Activated CD8-positive, alpha-beta T cell treated with anti-CD3 and anti-CD28 coated beads for 36 hours (primary cell): ENCODE measurements around the gene OXT. TPM values are rescaled to one million over a fixed set of nuclear protein-coding genes. Genes with fewer than 3 reads are reported as not detected.

Experiments used
- ATAC-seq: fragments of 200-7000 bp; cut with Tn5 transposase; one replicate; pipeline ENCODE4 v1.10.0; 2021; ENCODE audit warnings: mild to moderate bottlenecking, moderate library complexity
- CTCF ChIA-PET: fragments of 350-600 bp; sonication (Branson Sonifier 250); formaldehyde crosslinking; loops from one replicate; lab custom pipeline; 2021; ENCODE audit warnings: antibody characterized with exemption; lab: Charles Lee
- POLR2A ChIA-PET: fragments of 350-600 bp; sonication (Branson Sonifier 250); formaldehyde crosslinking; loops from one replicate; lab custom pipeline; 2021; ENCODE audit warnings: antibody characterized with exemption; lab: Charles Lee
- DNase-seq: peaks from one replicate; pipeline ENCODE4 v3.0.0-alpha.2; 2020
- H3K27ac Mint-ChIP-seq: one replicate; pipeline ENCODE4 v1.8.0; 2021; ENCODE audit warnings: mild to moderate bottlenecking, mixed read lengths
- H3K27me3 Mint-ChIP-seq: one replicate; pipeline ENCODE4 v1.8.0; 2021; ENCODE audit warnings: mixed read lengths
- H3K36me3 Mint-ChIP-seq: one replicate; pipeline ENCODE4 v1.8.0; 2021; ENCODE audit warnings: low read depth, mixed read lengths
- H3K4me1 Mint-ChIP-seq: one replicate; pipeline ENCODE4 v1.8.0; 2021; ENCODE audit warnings: low read depth, mixed read lengths
- H3K4me3 Mint-ChIP-seq: one replicate; pipeline ENCODE4 v1.8.0; 2021; ENCODE audit warnings: mild to moderate bottlenecking, moderate library complexity, mixed read lengths
- H3K9me3 Mint-ChIP-seq: one replicate; pipeline ENCODE4 v1.8.0; 2021; ENCODE audit warnings: mixed read lengths
- intact Hi-C: fragments of 100-400 bp; cut with micrococcal nuclease; formaldehyde crosslinking; loops from one replicate; pipeline ENCODE4 v1.10.0; 2022
- total RNA-seq, 2 experiments: library from RNA; stranded (reverse); gene quantifications; one replicate each; pipeline ENCODE4 v1.2.3, GENCODE V29; 2021
- TF ChIP-seq, protein P1 (sequence below): fragments of 200-600 bp; IDR thresholded peaks from one replicate; pipeline ENCODE4 v1.8.0; 2022; ENCODE audit warnings: antibody characterized with exemption, mild to moderate bottlenecking

Gene OXT
- total RNA-seq, 2 experiments from 2014 or later = not detected

DNA sequence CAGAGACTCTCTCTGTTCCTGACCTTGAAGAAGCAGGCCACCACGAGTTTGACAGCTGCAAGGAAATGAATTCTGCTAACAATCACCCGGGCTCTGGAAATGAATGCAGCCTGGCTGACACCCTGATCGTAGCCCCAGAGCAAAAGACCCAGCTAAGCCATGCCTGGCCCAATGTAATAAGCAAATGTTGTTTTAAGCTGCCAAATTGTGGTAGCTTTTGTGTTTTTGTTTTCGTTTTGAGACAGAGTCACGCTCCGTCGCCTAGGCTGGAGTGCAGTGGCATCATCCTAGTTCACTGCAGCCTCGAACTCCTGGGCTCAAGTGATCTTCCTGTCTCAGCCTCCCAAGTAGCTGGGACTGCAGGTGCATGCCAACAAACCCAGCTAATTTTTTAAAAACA, 3.3 kb upstream of the OXT start:
- TF ChIP-seq, protein P1, sequence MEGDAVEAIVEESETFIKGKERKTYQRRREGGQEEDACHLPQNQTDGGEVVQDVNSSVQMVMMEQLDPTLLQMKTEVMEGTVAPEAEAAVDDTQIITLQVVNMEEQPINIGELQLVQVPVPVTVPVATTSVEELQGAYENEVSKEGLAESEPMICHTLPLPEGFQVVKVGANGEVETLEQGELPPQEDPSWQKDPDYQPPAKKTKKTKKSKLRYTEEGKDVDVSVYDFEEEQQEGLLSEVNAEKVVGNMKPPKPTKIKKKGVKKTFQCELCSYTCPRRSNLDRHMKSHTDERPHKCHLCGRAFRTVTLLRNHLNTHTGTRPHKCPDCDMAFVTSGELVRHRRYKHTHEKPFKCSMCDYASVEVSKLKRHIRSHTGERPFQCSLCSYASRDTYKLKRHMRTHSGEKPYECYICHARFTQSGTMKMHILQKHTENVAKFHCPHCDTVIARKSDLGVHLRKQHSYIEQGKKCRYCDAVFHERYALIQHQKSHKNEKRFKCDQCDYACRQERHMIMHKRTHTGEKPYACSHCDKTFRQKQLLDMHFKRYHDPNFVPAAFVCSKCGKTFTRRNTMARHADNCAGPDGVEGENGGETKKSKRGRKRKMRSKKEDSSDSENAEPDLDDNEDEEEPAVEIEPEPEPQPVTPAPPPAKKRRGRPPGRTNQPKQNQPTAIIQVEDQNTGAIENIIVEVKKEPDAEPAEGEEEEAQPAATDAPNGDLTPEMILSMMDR = no peak
- Mint-ChIP-seq H3K27ac (no peak overlapping the region), H3K9me3 (no peaks in the 10 kb centered on the region), H3K36me3 (no peaks in the 10 kb centered on the region), H3K27me3 (no peaks in the 10 kb centered on the region), H3K4me1 (peaks cover 16% of the 10 kb centered on the region), H3K4me3 (no peak overlapping the region)
- ChIA-PET CTCF (interaction anchor here (2.0 kb wide), 1 partner anchor 141 kb away, joined by 4 read pairs; the partner anchor contains the start of gene ITPA), POLR2A (no interaction called here)
- intact Hi-C loops = no loop called here
- DNase-seq = no peak
- ATAC-seq = no peak

- ATAC-seq (peak; percentile 59), DNase-seq (peak; percentile 55)
- intact Hi-C loops = no loop called here
- H3K27ac Mint-ChIP-seq = no peak overlapping the region
- no peak overlapping the region for H3K4me3 Mint-ChIP-seq
- no peaks in the 10 kb centered on the region for H3K27me3 Mint-ChIP-seq
- CTCF ChIA-PET = interaction anchor here (0.7 to 2.0 kb wide), 6 partner anchors 12 to 150 kb away, joined by 3 to 9 read pairs (median 4); partner anchors contain the start of gene ITPA
- TF ChIP-seq, protein P1 = peak; percentile 51
- H3K36me3 Mint-ChIP-seq = no peaks in the 10 kb centered on the region
- POLR2A ChIA-PET = no interaction called here
- H3K9me3 Mint-ChIP-seq = no peaks in the 10 kb centered on the region
- H3K4me1 Mint-ChIP-seq = peaks cover 16% of the 10 kb centered on the region
These were observed 2.2 kb upstream of the OXT start for GRCh38 chr20:3068986-3069900.

GRCh38 chr20:3070725-3071124, 695 bp upstream of the OXT start:
- ATAC-seq = no peak
- ChIA-PET CTCF (interaction anchor here (0.8 to 2.0 kb wide), 3 partner anchors 17 to 148 kb away, joined by 3 to 9 read pairs (median 3); no protein-coding TSS in a partner anchor), POLR2A (no interaction called here)
- Mint-ChIP-seq H3K4me1 (peaks cover 13% of the 10 kb centered on the region), H3K9me3 (no peaks in the 10 kb centered on the region), H3K36me3 (no peaks in the 10 kb centered on the region), H3K4me3 (peak overlapping the region; percentile 53), H3K27me3 (no peaks in the 10 kb centered on the region), H3K27ac (no peak overlapping the region)
- DNase-seq = no peak
- TF ChIP-seq, protein P1 = no peak
- intact Hi-C loops = no loop called here

GRCh38 chr20:3071266-3071609, 182 bp upstream of the OXT start:
- Mint-ChIP-seq H3K9me3 (no peaks in the 10 kb centered on the region), H3K4me1 (peaks cover 13% of the 10 kb centered on the region), H3K27me3 (no peaks in the 10 kb centered on the region), H3K36me3 (no peaks in the 10 kb centered on the region), H3K4me3 (peak overlapping the region; percentile 53), H3K27ac (no peak overlapping the region)
- intact Hi-C loops = no loop called here
- ChIA-PET POLR2A (interaction anchor here (1.1 to 1.5 kb wide), 2 partner anchors 26 to 85 kb away, joined by 3 read pairs; no protein-coding TSS in a partner anchor), CTCF (no interaction called here)
- DNase-seq (no peak), ATAC-seq (no peak)
- TF ChIP-seq, protein P1 = no peak
